22Rv1 (cell line): ENCODE data around the gene TPD52L3.

Experiments
- ZFX ChIP-seq: fragments of 450-650 bp; IDR thresholded peaks from 2 replicates; pipeline ENCODE4 v1.6.1; 2017; ENCODE audit warnings: antibody characterized with exemption, borderline replicate concordance
- TF ChIP-seq, protein P1 (sequence below): fragments of 450-650 bp; IDR thresholded peaks from 2 replicates; pipeline ENCODE4 v1.5.1; 2017; ENCODE audit warnings: mild to moderate bottlenecking

DNA sequence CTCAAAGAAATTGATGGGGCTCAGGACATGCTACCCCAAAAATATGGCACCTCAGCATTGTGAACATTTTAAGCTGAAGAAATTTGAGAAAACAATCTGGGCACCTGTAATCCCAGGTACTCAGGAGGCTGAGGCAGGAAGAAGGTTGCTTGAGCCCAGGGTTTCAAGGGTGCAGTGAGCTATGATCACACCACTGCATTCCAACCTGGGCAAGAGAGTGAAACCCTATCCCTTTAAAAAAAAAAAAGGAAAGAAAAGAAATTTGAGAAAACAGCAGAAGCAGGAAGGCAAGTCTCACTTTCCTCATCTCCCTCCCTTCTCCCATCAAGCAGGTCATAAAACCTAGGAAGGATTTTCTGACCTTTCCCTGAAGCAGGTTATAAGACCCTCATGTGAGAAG, 23.6 kb downstream of the TPD52L3 start:
- TF ChIP-seq, protein P1, sequence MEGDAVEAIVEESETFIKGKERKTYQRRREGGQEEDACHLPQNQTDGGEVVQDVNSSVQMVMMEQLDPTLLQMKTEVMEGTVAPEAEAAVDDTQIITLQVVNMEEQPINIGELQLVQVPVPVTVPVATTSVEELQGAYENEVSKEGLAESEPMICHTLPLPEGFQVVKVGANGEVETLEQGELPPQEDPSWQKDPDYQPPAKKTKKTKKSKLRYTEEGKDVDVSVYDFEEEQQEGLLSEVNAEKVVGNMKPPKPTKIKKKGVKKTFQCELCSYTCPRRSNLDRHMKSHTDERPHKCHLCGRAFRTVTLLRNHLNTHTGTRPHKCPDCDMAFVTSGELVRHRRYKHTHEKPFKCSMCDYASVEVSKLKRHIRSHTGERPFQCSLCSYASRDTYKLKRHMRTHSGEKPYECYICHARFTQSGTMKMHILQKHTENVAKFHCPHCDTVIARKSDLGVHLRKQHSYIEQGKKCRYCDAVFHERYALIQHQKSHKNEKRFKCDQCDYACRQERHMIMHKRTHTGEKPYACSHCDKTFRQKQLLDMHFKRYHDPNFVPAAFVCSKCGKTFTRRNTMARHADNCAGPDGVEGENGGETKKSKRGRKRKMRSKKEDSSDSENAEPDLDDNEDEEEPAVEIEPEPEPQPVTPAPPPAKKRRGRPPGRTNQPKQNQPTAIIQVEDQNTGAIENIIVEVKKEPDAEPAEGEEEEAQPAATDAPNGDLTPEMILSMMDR: no peak
- TF ChIP-seq ZFX: no peak
